ENCODE data around the gene SEMG1. TPM values are rescaled to one million over a fixed set of nuclear protein-coding genes. Genes with fewer than 3 reads are reported as not detected.

The SEMG1 gene
- total and polyA plus RNA-seq, 7 donors = 0.26 TPM; not detected in 6

GRCh38 chr20:45257161-45257560 is 50.3 kb downstream of the SEMG1 start:
- Histone ChIP-seq H3K27me3 (no peaks in the 10 kb centered on the region), H3K36me3 (no peaks in the 10 kb centered on the region), H3K4me1 (peaks cover 0 to 7% (median 0%) of the 10 kb centered on the region in 4 donors), H3K27ac (no peak overlapping the region), H3K9me3 (no peaks in the 10 kb centered on the region), H3K4me3 (no peak overlapping the region)
- WGBS, 2 donors = 80 to 81% methylated on average over 3 of the region's 3 CpGs
- no peak for DNase-seq
- TF ChIP-seq EP300 (IDR thresholded peaks at IDR 0.05) = no peak
- TF ChIP-seq POLR2A (IDR thresholded peaks at IDR 0.05) = no peak
- no peak for TF ChIP-seq CTCF (IDR thresholded peaks at IDR 0.05)
- TF ChIP-seq POLR2AphosphoS5 (IDR thresholded peaks at IDR 0.05) = no peak
- intact Hi-C loops (cut with DNase I) = no loop called here

- no peaks in the 10 kb centered on the region for H3K9me3 ChIP-seq
- no peak overlapping the region for H3K27ac ChIP-seq
- no peaks in the 10 kb centered on the region for H3K27me3 ChIP-seq
- TF ChIP-seq POLR2AphosphoS5 (IDR thresholded peaks at IDR 0.05) (no peak), CTCF (IDR thresholded peaks at IDR 0.05) (no peak), POLR2A (IDR thresholded peaks at IDR 0.05) (no peak), EP300 (IDR thresholded peaks at IDR 0.05) (no peak)
- intact Hi-C loops (cut with DNase I) = no loop called here
- no peak for DNase-seq
- WGBS, 2 donors = 83 to 85% methylated on average over 7 of the region's 7 CpGs
- no peaks in the 10 kb centered on the region for H3K36me3 ChIP-seq
- H3K4me1 ChIP-seq = peaks cover 0 to 7% (median 0%) of the 10 kb centered on the region in 4 donors
- no peak overlapping the region for H3K4me3 ChIP-seq
Observed at GRCh38 chr20:45257711-45258110, 50.9 kb downstream of the SEMG1 start.

GRCh38 chr20:45258259-45258658 is 51.4 kb downstream of the SEMG1 start:
- intact Hi-C loops (cut with DNase I) = no loop called here
- WGBS, 2 donors = 93 to 95% methylated on average over 3 of the region's 3 CpGs
- H3K4me3 ChIP-seq = no peak overlapping the region
- TF ChIP-seq CTCF (IDR thresholded peaks at IDR 0.05) (no peak), POLR2A (IDR thresholded peaks at IDR 0.05) (no peak), POLR2AphosphoS5 (IDR thresholded peaks at IDR 0.05) (no peak), EP300 (IDR thresholded peaks at IDR 0.05) (no peak)
- peaks cover 0 to 7% (median 0%) of the 10 kb centered on the region in 4 donors for H3K4me1 ChIP-seq
- no peak overlapping the region for H3K27ac ChIP-seq
- H3K36me3 ChIP-seq = no peaks in the 10 kb centered on the region
- H3K9me3 ChIP-seq = no peaks in the 10 kb centered on the region
- no peak for DNase-seq
- no peaks in the 10 kb centered on the region for H3K27me3 ChIP-seq

- no peak for DNase-seq
- no peaks in the 10 kb centered on the region for H3K27me3 ChIP-seq
- peaks cover 0 to 7% (median 0%) of the 10 kb centered on the region in 4 donors for H3K4me1 ChIP-seq
- H3K27ac ChIP-seq = no peak overlapping the region
- H3K36me3 ChIP-seq = no peaks in the 10 kb centered on the region
- H3K4me3 ChIP-seq = no peak overlapping the region
- 60 to 79% methylated on average over 2 of the region's 2 CpGs for WGBS, 2 donors
- H3K9me3 ChIP-seq = no peaks in the 10 kb centered on the region
- intact Hi-C loops (cut with DNase I) = no loop called here
- TF ChIP-seq POLR2AphosphoS5 (IDR thresholded peaks at IDR 0.05) (no peak), EP300 (IDR thresholded peaks at IDR 0.05) (no peak), POLR2A (IDR thresholded peaks at IDR 0.05) (no peak), CTCF (IDR thresholded peaks at IDR 0.05) (no peak)
Observed at GRCh38 chr20:45258664-45259063, 51.8 kb downstream of the SEMG1 start.

Other genes with a start within 250 kb of the SEMG1 start
- 1 to 10 TPM; 7.2 to 9.2 (median 8.3) TPM for gene TOMM34, start 246.6 kb upstream of the SEMG1 start, total RNA-seq
- 10 to 100 TPM; 10.6 to 27.3 (median 15.6) TPM for gene TOMM34, start 246.6 kb upstream of the SEMG1 start, polyA plus RNA-seq
- 10 to 100 TPM; 23.9 to 31.8 (median 28.1) TPM for gene STK4, start 240.5 kb upstream of the SEMG1 start, total RNA-seq
- 10 to 100 TPM in 1 of 3 donors, 1 to 10 TPM in 2; 6.0 to 25.7 (median 9.2) TPM for gene STK4, start 240.5 kb upstream of the SEMG1 start, polyA plus RNA-seq
- under 1 TPM in 1 of 4 donors, not detected in 3; 0.14 TPM for gene KCNS1, start 105.9 kb upstream of the SEMG1 start, total RNA-seq
- 1 to 10 TPM in 1 of 3 donors, under 1 TPM in 1, not detected in 1; 0.60 to 1.1 TPM for gene KCNS1, start 105.9 kb upstream of the SEMG1 start, polyA plus RNA-seq
- gene WFDC5, start 91.9 kb upstream of the SEMG1 start, total RNA-seq = not detected
- under 1 TPM in 1 of 3 donors, not detected in 2; 0.39 TPM for gene WFDC5, start 91.9 kb upstream of the SEMG1 start, polyA plus RNA-seq
- not detected for gene WFDC12, start 82.6 kb upstream of the SEMG1 start, total RNA-seq
- 1 to 10 TPM in 1 of 3 donors, under 1 TPM in 1, not detected in 1; 0.42 to 1.2 TPM for gene WFDC12, start 82.6 kb upstream of the SEMG1 start, polyA plus RNA-seq
- not detected for gene PI3, start 32.1 kb upstream of the SEMG1 start, total RNA-seq
- gene PI3, start 32.1 kb upstream of the SEMG1 start, polyA plus RNA-seq = 1,000 to 10,000 TPM in 1 of 3 donors, 10 to 100 TPM in 2; 52.0 to 2,021 (median 84.1) TPM
- not detected for gene SEMG2, start 14.3 kb downstream of the SEMG1 start, total RNA-seq
- gene SEMG2, start 14.3 kb downstream of the SEMG1 start, polyA plus RNA-seq = not detected
- 10 to 100 TPM in 3 of 4 donors, 1 to 10 TPM in 1; 2.4 to 56.9 (median 20.6) TPM for gene SLPI, start 47.5 kb downstream of the SEMG1 start, total RNA-seq
- 100 to 1,000 TPM in 1 of 3 donors, 10 to 100 TPM in 2; 38.8 to 234 (median 82.3) TPM for gene SLPI, start 47.5 kb downstream of the SEMG1 start, polyA plus RNA-seq
- not detected for gene RBPJL, start 99.8 kb downstream of the SEMG1 start, total RNA-seq
- 1 to 10 TPM in 1 of 3 donors, not detected in 2; 1.8 TPM for gene RBPJL, start 99.8 kb downstream of the SEMG1 start, polyA plus RNA-seq
- not detected for gene MATN4, start 101.3 kb downstream of the SEMG1 start, total RNA-seq
- under 1 TPM in 1 of 3 donors, not detected in 2; 0.17 TPM for gene MATN4, start 101.3 kb downstream of the SEMG1 start, polyA plus RNA-seq
- gene SDC4, start 141.4 kb downstream of the SEMG1 start, total RNA-seq = 100 to 1,000 TPM in 1 of 4 donors, 10 to 100 TPM in 3; 79.9 to 149 (median 88.5) TPM
- 10 to 100 TPM; 22.2 to 63.9 (median 23.6) TPM for gene SDC4, start 141.4 kb downstream of the SEMG1 start, polyA plus RNA-seq
- 10 to 100 TPM; 44.2 to 58.7 (median 52.2) TPM for gene SYS1, start 156.1 kb downstream of the SEMG1 start, total RNA-seq
- 10 to 100 TPM; 14.4 to 35.6 (median 17.1) TPM for gene SYS1, start 156.1 kb downstream of the SEMG1 start, polyA plus RNA-seq
- under 1 TPM in 1 of 4 donors, not detected in 3; 0.36 TPM for gene TP53TG5, start 171.3 kb downstream of the SEMG1 start, total RNA-seq
- gene TP53TG5, start 171.3 kb downstream of the SEMG1 start, polyA plus RNA-seq = under 1 TPM in 1 of 3 donors, not detected in 2; 0.03 TPM
- gene DBNDD2, start 201.3 kb downstream of the SEMG1 start, total RNA-seq = 100 to 1,000 TPM in 3 of 4 donors, 10 to 100 TPM in 1; 99.7 to 111 (median 103) TPM
- 100 to 1,000 TPM; 112 to 174 (median 137) TPM for gene DBNDD2, start 201.3 kb downstream of the SEMG1 start, polyA plus RNA-seq
- gene PIGT, start 209.1 kb downstream of the SEMG1 start, total RNA-seq = 10 to 100 TPM; 49.7 to 66.7 (median 56.1) TPM
- gene PIGT, start 209.1 kb downstream of the SEMG1 start, polyA plus RNA-seq = 10 to 100 TPM; 33.0 to 98.7 (median 43.0) TPM

Measured in sigmoid colon (tissue), 7 donors.